Measurements from ENCODE around the gene MAST4.

Gene MAST4

DNA sequence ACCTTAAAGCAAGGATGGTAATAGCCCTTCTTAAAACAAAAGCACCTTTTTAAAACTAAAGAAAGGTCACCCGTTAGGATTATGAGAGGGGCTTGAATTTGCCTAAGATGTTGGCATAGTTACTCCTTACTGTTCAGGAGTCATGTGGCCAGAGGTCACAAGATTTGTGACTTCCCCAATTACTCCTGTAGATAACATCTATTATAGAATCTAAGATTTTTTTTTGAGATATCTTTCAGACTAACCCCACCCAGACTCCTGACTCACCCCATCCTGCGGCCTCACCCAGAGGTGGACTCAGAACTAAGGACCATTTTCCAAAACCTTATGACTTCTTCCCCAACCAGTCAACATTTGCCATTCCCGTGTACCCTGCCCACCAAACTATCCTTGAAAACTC is 598.0 kb downstream of the MAST4 start:
- no peak for DNase-seq
- in situ Hi-C loops (cut with HindIII; ENCODE audit: low pct_ligation_motif_present, low pct_unique_long_range_greater_than_20kb, low sequenced_read_pairs) = loop anchor here (25.0 kb wide), 1 partner anchor 382 kb away; no protein-coding TSS in a partner anchor

DNA sequence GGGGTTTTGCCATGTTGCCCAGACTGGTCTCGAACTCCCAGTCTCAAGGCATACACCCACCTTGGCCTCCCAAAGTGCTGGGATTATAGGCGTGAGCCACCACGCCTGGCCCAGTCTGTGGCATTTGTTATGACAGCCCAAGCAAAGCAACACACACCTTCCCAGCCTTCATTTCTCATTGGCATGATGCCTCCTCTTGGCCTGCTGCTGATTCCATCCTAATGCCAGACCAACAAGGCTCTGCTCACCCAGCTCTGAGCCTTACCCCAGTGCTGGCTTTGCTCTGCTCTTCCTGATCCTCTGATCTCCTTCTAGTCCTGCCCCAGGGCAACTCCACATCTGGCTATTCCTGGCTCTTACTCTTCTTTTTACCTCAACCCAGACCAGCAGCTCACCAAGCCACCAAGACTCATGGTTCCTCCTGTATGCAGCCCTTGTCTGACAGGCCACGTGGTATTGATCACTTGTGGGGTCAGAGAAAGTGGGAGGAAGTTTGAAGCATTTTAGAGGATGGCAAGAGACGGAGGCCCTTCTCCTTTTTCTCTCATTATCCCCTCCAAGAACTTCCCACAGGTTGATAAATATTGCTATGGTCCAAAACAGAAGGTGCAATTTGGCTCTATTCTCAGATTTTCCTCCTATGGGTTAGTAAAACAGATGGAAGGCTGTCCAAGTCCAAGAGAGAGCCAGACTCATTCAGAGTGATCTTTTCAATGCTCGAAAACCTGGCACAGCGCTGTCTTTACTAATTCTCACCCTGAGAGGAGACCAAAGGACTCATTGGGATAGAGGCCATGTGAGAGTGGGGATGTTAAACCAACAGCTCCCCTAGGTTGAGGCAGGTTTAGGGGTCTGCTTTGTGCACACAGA is 599.4 kb downstream of the MAST4 start:
- in situ Hi-C loops (cut with HindIII; ENCODE audit: low pct_ligation_motif_present, low pct_unique_long_range_greater_than_20kb, low sequenced_read_pairs) = loop anchor here (25.0 kb wide), 1 partner anchor 383 kb away; no protein-coding TSS in a partner anchor

DNA sequence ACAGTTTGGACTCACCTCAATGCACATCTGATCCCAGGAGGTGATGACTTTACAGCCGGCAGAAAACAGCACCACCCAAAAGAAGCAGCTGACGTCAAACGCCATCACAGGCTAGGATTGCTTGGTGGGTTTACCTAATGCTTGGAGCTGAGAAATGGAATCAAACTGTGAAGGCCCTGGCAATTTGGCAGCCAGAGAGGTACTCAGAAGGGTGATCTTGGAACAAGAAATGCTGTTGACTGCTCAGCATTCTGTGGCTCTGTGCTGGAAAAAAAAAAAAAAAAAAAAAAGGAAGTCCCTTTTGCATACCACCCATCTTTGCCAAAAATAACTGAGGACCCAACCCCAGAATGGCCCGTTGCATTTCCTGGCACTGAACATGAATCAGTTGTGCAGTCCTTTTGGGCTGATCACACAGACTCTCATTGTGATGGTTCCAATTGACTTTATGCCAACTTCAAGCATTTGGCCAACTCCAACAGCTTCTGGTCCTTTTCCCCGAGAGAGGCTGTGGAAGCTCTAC is 600.4 kb downstream of the MAST4 start, which contains the start of gene CD180:
Gene CD180 (minus strand): TSS at position 263 of the 523 bp plus-strand sequence. CDS start 158 bp downstream, at position 105.
- in situ Hi-C loops (cut with HindIII; ENCODE audit: low pct_ligation_motif_present, low pct_unique_long_range_greater_than_20kb, low sequenced_read_pairs) = loop anchor here (25.0 kb wide), 1 partner anchor 384 kb away; no protein-coding TSS in a partner anchor
- no peak for DNase-seq

More for the DNA sequence above, 599.4 kb downstream of the MAST4 start:
- no peak for DNase-seq

DNA sequence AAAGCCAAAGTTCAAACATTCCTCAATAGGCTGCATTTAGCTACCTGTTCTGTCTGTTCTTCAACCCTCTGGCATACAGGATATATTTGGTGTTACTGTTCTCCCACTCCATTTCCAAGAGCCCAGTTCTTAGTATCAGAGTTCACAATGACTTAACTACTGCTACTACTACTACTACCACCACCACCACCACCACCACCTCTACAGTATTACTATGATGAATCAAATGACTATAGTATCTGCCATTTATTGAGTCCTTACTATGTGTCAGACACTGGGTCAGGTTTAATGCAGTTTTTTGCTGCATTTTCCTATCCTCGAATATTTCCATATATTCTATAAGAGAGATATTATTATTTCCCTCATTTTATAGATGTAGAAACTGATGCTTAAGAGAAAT is 601.3 kb downstream of the MAST4 start:
- no peak for DNase-seq
- in situ Hi-C loops (cut with HindIII; ENCODE audit: low pct_ligation_motif_present, low pct_unique_long_range_greater_than_20kb, low sequenced_read_pairs) = loop anchor here (25.0 kb wide), 1 partner anchor 385 kb away; no protein-coding TSS in a partner anchor

DNA sequence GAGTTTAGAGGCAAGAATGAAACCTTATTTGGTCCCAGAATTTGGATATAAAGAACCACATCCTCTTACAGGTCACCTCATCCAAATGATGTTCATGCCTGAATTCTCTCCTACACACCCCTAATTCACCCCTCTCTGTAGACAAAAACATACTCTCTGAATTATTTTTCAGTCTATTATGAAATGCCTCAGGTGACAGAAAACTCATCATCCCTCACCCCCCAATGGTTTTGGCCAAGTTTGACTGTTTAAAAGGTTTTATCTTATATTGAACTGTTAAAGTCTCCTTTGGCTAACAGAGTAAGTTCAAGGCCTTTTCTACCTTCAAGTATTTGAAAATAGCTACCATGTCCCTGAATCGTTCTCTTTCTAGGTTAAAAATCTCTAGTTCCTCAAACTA is 602.7 kb downstream of the MAST4 start:
- DNase-seq = no peak
- in situ Hi-C loops (cut with HindIII; ENCODE audit: low pct_ligation_motif_present, low pct_unique_long_range_greater_than_20kb, low sequenced_read_pairs) = loop anchor here (25.0 kb wide), 1 partner anchor 387 kb away; no protein-coding TSS in a partner anchor

DNA sequence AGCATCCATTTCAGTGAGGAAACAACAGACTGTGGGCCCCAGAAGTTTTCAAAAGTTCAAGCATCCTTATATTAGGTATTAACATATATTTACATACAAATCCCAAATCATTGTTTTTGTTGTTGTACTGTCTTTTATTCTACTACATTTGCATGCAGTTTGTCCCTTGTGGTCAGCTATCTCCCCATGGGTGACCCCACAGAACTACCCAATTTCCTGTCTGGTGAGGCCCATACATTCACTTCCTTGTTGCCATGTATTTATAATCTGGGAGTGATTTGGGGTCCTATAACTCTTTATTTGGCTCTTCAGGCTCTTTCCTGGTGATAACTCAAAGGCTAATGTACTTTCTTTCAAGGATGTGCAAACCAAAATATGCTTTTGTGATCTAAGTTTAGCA is 603.7 kb downstream of the MAST4 start:
- no peak for DNase-seq
- in situ Hi-C loops (cut with HindIII; ENCODE audit: low pct_ligation_motif_present, low pct_unique_long_range_greater_than_20kb, low sequenced_read_pairs) = loop anchor here (25.0 kb wide), 1 partner anchor 388 kb away; no protein-coding TSS in a partner anchor

DNA sequence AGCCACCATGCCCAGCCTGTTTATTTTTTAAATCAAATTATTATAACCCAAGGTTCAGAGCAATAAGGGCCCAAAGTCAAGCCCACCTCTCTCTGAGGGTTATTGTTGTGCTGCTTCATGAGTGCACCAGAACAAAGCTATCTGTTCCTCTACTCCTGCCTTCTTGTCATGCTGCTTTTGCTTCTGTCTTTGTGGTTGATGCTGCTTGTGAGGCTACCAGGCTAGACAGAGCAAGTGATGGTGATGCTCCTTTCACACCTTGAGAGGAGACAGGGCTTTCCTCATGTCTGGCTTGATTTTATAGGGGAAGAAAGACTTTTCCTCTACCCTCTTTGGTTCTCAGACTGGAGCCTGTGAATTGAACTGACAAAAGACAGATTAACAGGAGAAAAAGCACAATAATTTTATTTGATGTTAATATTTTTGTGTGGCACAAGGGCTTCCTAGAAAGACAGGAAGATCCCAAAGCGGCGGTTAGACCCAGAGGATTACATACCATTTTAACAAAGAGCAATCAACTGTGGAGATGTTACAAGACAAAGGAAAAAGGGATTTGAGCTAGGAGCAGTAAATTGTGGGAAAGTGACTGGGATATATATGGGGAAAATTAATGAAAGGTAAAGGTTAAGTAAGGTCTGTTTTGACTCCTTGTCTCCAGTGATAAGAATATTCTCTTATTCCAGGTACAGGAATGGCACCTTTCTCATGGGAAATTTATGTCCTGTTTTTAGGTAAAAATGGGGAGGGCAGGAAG is 604.8 kb downstream of the MAST4 start:
- in situ Hi-C loops (cut with HindIII; ENCODE audit: low pct_ligation_motif_present, low pct_unique_long_range_greater_than_20kb, low sequenced_read_pairs) = no loop called here
- no peak for DNase-seq

DNA sequence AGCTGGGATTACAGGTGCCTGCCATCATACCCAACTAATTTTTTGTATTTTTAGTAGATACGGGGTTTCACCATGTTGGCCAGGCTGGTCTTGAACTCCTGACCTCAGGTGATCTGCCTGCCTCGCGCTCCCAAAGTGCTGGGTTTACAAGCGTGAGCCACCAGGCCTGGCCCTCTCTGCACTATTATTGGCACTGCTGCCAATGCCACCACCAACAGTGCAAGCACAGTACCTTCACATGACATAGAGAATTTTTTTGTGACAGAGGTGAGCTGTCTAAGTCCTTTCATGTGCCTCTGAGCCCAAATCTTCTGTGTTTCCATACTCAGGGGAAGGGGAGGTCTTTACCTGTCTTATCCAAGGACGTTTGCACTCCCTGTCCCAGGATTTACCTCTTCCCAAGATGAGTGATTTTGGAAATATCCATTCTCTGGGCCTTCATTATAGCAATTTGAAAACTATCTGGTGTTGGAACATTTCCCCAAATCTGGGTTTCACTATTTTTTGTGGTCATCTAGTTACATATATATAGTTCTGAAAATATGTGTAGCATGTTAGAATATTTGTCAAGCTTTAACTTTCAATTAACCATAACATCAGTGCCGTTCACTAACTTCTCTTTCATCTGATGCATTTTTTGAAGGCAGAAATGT is 605.8 kb downstream of the MAST4 start:
- DNase-seq = no peak
- in situ Hi-C loops (cut with HindIII; ENCODE audit: low pct_ligation_motif_present, low pct_unique_long_range_greater_than_20kb, low sequenced_read_pairs) = no loop called here

DNA sequence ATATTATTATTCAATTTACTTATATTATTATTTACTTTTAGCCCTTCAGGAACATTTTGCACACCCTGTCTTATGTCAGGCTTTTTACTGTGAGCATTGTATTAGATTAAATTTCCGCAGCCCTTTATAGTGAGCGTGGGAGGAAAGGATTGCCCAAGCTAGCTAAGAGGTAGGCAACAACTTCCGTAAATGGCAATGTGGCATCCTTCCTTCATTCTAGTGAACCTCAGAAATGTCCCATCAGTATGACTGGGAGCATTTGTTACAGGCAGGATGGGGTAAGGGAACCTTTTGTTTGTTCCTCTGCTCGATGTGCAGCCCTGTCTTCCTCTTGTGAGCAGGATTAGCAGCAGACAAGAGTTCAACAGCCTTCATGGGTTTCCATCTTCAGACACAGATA is 606.6 kb downstream of the MAST4 start:
- in situ Hi-C loops (cut with HindIII; ENCODE audit: low pct_ligation_motif_present, low pct_unique_long_range_greater_than_20kb, low sequenced_read_pairs) = no loop called here
- no peak for DNase-seq

DNA sequence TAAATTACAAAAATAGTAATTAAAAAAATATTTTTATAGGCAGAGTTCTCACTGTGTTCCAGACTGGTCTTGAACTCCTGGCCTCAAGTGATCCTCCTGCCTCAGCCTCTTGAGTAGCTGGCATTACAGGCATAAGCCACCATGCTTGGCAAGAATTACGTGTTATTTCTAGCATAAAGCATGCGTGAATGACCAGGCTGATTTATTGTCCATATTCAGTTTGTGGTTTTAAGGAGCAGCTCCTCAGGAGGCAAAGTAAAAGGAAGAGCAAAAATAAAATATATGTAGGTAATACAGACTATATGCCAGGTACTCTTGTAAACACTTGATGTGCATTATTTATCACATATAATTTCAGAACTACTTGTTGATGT is 607.5 kb downstream of the MAST4 start:
- in situ Hi-C loops (cut with HindIII; ENCODE audit: low pct_ligation_motif_present, low pct_unique_long_range_greater_than_20kb, low sequenced_read_pairs) = no loop called here
- DNase-seq = no peak

DNA sequence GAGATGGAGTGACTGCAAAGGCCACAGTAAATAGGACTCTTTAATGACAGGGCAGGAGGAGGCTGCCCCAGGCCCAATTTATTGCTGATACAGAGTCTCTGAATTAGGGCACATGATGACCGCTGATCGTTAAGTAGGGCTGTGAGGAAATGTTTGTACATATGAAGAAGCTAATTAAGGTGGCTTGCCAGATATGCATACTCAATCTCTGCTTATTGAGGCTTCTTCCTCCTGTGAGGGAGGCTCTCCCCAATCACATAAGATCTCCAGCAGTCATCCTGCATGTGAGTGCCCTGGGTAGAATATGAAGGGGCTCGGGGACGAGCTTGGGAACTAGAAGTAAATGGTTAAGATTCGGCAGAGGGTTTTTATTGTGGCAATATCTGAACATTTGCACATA is 608.6 kb downstream of the MAST4 start:
- no peak for DNase-seq
- in situ Hi-C loops (cut with HindIII; ENCODE audit: low pct_ligation_motif_present, low pct_unique_long_range_greater_than_20kb, low sequenced_read_pairs) = no loop called here

DNA sequence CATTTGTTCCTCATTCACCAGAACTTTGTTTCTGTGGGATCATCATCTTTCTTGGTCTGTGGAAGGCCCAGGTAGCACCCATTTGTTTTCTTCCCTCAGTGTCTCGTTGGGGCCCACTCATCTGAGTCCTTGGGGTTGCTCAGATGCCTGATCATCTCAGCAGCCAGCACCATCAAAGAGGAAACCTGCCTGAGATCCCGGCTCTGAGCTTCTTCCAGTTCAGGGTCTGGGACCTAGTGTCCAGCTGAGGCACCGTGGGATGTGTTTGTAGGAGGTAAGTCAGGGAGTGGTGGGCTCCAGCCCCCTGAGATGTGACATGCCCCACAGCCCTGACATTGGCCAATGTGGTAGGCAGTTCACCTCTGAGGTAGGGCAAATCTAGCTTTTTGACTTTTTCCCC is 609.8 kb downstream of the MAST4 start:
- in situ Hi-C loops (cut with HindIII; ENCODE audit: low pct_ligation_motif_present, low pct_unique_long_range_greater_than_20kb, low sequenced_read_pairs) = no loop called here

DNA sequence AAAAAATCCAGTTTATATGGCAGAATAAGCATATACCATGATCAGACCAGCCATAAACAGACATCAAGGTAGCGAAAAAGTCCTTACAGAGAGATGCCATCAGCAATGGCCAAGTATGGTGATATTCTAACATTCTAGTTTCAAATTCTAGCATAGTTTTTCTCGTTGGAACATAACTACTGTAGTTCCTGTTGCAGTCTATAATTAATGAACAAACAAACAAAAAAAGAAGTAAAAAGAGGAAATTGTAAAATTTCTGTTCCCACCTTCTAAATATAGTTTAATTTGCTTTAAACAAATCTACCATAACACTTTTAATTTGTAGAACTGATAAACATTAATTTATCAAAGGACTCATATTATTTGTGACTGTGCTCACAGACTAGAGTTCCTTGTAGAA is 610.3 kb downstream of the MAST4 start:
- in situ Hi-C loops (cut with HindIII; ENCODE audit: low pct_ligation_motif_present, low pct_unique_long_range_greater_than_20kb, low sequenced_read_pairs) = no loop called here
- DNase-seq = no peak

More for the DNA sequence above, 609.8 kb downstream of the MAST4 start:
- DNase-seq = no peak

DNA sequence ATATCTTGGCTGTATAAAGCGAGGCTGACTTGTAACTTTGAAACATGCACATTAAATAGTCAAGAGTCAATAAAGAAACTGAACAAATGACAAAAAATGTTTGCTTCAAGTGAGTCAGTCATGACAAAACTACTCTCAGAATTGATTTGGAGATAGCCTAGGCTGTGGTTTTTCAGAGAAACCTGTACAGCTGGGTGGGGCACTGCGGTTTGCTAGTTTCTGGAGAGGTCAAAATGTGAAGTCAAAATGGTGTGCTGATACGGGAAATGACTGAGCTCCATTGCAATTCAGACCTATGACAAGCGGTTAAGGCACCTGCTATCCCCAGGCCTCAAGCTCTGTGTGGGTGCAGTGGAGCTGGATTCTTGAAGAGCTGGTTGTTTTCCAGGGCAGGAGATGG is 610.7 kb downstream of the MAST4 start:
- no peak for DNase-seq
- in situ Hi-C loops (cut with HindIII; ENCODE audit: low pct_ligation_motif_present, low pct_unique_long_range_greater_than_20kb, low sequenced_read_pairs) = no loop called here

DNA sequence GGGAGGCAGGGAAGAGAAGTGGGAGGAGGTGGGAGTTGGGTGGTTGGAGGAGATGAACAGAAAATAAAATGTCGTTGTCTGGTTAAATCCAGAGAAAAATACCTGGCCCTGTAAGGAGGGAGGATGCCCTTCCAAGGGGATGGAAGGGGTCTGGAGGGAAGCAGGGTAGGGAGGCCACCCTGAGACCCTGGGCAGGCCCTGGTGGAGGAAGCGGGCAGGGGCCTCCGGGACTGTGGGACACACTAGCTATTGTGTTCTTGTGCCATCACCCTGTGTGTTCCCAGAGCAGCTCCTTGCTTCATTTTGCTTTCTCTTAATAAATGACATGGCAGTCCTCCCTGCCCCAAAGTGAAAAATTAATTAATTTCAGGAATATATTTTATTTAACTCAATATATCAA is 612.2 kb downstream of the MAST4 start:
- no peak for DNase-seq
- in situ Hi-C loops (cut with HindIII; ENCODE audit: low pct_ligation_motif_present, low pct_unique_long_range_greater_than_20kb, low sequenced_read_pairs) = no loop called here

DNA sequence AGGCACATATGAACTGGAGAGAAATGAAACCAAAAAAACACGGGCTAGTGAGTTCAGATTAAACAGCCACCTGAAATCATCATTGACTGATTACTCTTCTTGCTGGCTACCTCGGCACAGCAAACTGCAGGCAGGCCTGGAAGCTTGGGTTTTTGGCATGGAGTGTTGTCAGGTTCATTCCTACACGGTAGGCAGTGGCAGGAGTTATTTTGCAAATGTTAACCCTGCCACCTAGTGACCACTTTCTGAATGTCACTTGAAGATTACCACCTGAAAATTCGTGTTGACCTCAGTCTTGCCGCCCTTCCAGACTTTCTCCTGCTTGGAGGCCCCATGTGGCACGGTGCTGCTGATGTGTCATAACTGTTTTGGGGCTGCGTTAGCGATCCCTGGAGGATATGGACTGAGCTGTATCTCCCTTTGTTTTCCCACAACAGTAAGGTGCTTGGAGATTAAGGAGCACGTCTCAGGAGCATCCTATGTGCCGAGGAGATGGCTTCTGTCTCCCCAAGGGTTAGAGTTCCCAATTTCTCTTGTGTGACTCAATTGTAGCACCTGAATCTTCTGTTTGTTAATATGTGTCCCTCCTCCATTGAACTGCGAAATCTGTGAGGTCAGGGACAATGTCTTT is 613.1 kb downstream of the MAST4 start:
- DNase-seq = peak; percentile 59
- in situ Hi-C loops (cut with HindIII; ENCODE audit: low pct_ligation_motif_present, low pct_unique_long_range_greater_than_20kb, low sequenced_read_pairs) = no loop called here

DNA sequence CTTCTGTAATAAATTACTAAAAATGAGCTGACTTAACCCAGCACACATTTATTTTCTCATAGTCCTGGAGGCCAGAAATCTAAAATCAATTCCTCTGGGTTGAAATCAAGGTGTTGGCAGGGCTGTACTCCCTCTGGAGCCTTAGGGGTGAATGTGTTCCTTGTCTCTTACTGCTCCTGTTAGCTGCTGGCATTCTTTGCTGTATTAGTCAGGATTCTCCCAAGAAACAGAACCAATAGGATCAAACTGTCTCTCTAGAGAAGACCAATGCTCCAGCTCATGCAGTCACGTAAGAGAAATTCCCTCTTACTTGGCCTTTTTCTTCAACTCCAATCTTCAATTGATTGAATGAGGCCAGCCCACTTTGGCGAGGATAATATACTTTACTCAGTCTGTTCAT is 615.7 kb downstream of the MAST4 start:
- peak; percentile 21 for DNase-seq
- in situ Hi-C loops (cut with HindIII; ENCODE audit: low pct_ligation_motif_present, low pct_unique_long_range_greater_than_20kb, low sequenced_read_pairs) = no loop called here

DNA sequence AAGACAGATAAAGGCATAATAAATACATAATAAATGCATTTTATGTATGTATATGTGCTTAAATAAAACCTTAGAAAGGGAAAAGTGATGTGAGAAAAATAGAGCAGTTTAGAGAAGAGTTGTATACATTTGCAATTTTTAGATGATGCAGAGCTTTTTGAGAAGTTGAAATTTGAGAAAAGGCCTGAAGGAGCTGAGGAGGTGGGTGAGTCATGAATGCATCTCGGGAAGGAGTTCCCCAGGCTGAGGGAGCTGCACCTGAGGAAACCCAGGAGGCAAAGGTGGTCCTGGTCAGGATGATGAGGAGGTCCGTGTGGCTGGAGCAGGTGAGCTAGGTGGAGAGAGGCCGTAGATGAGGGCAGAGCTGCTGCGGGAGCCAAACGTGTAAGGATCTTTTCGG is 617.8 kb downstream of the MAST4 start:
- in situ Hi-C loops (cut with HindIII; ENCODE audit: low pct_ligation_motif_present, low pct_unique_long_range_greater_than_20kb, low sequenced_read_pairs) = no loop called here
- no peak for DNase-seq
